Neuronal stem cell (in vitro differentiated cells): ENCODE measurements around the gene APOL2.
"Not testable (repeated sequence)": the region's sequence is repeated elsewhere in the genome, so short reads cannot be mapped to it uniquely, and the experiment has no call there.

ENCODE experiments used
- DNase-seq: peaks from one replicate; pipeline ENCODE4 v3.0.0-alpha.2; 2013; ENCODE audit warnings: low spot score
- H2AFZ ChIP-seq: one replicate; pipeline ENCODE4 v1.6.1; 2013; ENCODE audit warnings: mild to moderate bottlenecking, low read length, inconsistent platforms
- H2AK5ac ChIP-seq: 2 replicates; pipeline ENCODE4 v1.6.1; 2013; ENCODE audit warnings: low read depth, mild to moderate bottlenecking, inconsistent platforms, low read length, moderate library complexity, mixed read lengths
- H2BK120ac ChIP-seq: 2 replicates; pipeline ENCODE4 v1.6.1; 2013; ENCODE audit warnings: low read depth, mild to moderate bottlenecking, inconsistent platforms, low read length, moderate library complexity, mixed read lengths
- H2BK12ac ChIP-seq: one replicate; pipeline ENCODE4 v1.6.1; 2013; ENCODE audit warnings: low read length, inconsistent platforms
- H2BK15ac ChIP-seq: 2 replicates; pipeline ENCODE4 v1.6.1; 2013; ENCODE audit warnings: mild to moderate bottlenecking, low read length, inconsistent platforms, mixed read lengths
- H2BK5ac ChIP-seq: one replicate; pipeline ENCODE4 v1.6.1; 2013; ENCODE audit warnings: inconsistent platforms, mild to moderate bottlenecking, low read length, moderate library complexity
- H3K14ac ChIP-seq: one replicate; pipeline ENCODE4 v1.6.1; 2013; ENCODE audit warnings: low read length, inconsistent platforms
- H3K18ac ChIP-seq: 2 replicates; pipeline ENCODE4 v1.6.1; 2013; ENCODE audit warnings: low read length, inconsistent platforms
- H3K23ac ChIP-seq: 2 replicates; pipeline ENCODE4 v1.6.1; 2013; ENCODE audit warnings: low read depth, mild to moderate bottlenecking, mixed read lengths, low read length, inconsistent platforms; ENCODE audit not compliant: poor library complexity
- H3K27ac ChIP-seq: replicated peaks from 3 replicates; pipeline ENCODE4 v1.5.1; 2013; ENCODE audit warnings: low read length, inconsistent platforms
- H3K27me3 ChIP-seq, 3 experiments: 2 replicates each; pipeline ENCODE4 v1.6.1; 2013; ENCODE audit warnings: low read length in 3 of 3, mild to moderate bottlenecking in 2 of 3, inconsistent platforms in 1 of 3, low read depth in 1 of 3, mixed read lengths in 1 of 3, moderate library complexity in 1 of 3; ENCODE audit not compliant: control insufficient read depth in 3 of 3, insufficient read depth in 3 of 3
- H3K36me3 ChIP-seq, 2 donors: replicated peaks in 1 of 2; 2 replicates each; pipeline ENCODE4 v1.6.1; 2013; ENCODE audit warnings: low read length in 2 of 2; ENCODE audit not compliant: control insufficient read depth in 2 of 2, insufficient read depth in 2 of 2
- H3K4ac ChIP-seq: 2 replicates; pipeline ENCODE4 v1.6.1; 2013; ENCODE audit warnings: inconsistent platforms, mild to moderate bottlenecking, low read length, moderate library complexity
- H3K4me1 ChIP-seq, 2 donors: 1 replicate in 1 of 2; 2 replicates in 1 of 2; pipeline ENCODE4 v1.6.1; 2013; ENCODE audit warnings: low read length in 2 of 2, low read depth in 1 of 2; ENCODE audit not compliant: control insufficient read depth in 2 of 2, insufficient read depth in 1 of 2
- H3K4me2 ChIP-seq: one replicate; pipeline ENCODE4 v1.6.1; 2013; ENCODE audit warnings: mild to moderate bottlenecking, low read length, inconsistent platforms; ENCODE audit not compliant: insufficient read depth, poor library complexity, severe bottlenecking
- H3K4me3 ChIP-seq, 2 donors: 2 replicates each; pipeline ENCODE4 v1.5.1; 2013; ENCODE audit warnings: low read length in 2 of 2, mild to moderate bottlenecking in 2 of 2, inconsistent platforms in 1 of 2, moderate library complexity in 1 of 2
- H3K79me1 ChIP-seq: one replicate; pipeline ENCODE4 v1.6.1; 2013; ENCODE audit warnings: low read depth, mild to moderate bottlenecking, inconsistent platforms, low read length, moderate library complexity
- H3K9ac ChIP-seq: one replicate; pipeline ENCODE4 v1.6.1; 2013; ENCODE audit warnings: mild to moderate bottlenecking, low read depth, low read length, inconsistent platforms; ENCODE audit not compliant: poor library complexity
- H3K9me3 ChIP-seq, 2 donors: replicated peaks in 1 of 2; 2 replicates each; pipeline versions ENCODE3 to v1.6.1; 2013; ENCODE audit warnings: low read length in 2 of 2, mild to moderate bottlenecking in 2 of 2, inconsistent platforms in 1 of 2, low read depth in 1 of 2, mixed read lengths in 1 of 2, moderate library complexity in 1 of 2; ENCODE audit not compliant: control insufficient read depth in 2 of 2, insufficient read depth in 1 of 2
- H4K8ac ChIP-seq: one replicate; pipeline ENCODE4 v1.6.1; 2013; ENCODE audit warnings: low read depth, mild to moderate bottlenecking, inconsistent platforms, low read length, moderate library complexity
- H4K91ac ChIP-seq: one replicate; pipeline ENCODE4 v1.6.1; 2013; ENCODE audit warnings: low read length, low read depth, mild to moderate bottlenecking, inconsistent platforms; ENCODE audit not compliant: poor library complexity
- WGBS, 2 donors: extraction: QIAGEN DNeasy Blood & Tissue Kit; methylation state at CpG; one replicate each; pipeline ENCODE4 v1.1.7; 2013; ENCODE audit warnings: missing lambda C conversion rate in 2 of 2, mixed read lengths in 1 of 2; ENCODE audit not compliant: insufficient read length in 2 of 2, insufficient replicate concordance in 1 of 2; ENCODE audit errors: extremely low coverage in 2 of 2; 5-methylcytosine and 5-hydroxymethylcytosine counted together

APOL2 gene

DNA sequence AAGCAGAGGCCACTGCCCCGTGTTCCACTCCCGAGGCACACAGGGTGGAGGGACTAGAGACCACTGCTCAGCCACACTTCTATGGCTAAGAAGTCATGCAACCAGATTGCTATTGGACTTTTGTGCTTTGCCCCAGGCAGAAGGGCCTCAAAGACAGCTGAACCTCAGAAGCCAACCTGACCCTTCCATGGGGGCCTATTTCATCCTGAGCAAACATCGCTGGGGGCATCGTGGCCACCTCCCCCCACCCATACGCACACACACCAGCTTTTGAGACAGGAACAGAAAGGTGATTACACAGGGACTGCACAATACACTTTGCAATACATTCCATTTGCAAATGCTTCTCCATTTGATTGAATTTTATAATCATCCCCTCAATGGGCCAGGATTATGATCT lies 33.8 kb downstream of the APOL2 start:
- H3K4me3 ChIP-seq, H3K18ac ChIP-seq, H2BK12ac ChIP-seq, H3K27ac ChIP-seq, H3K23ac ChIP-seq, H3K14ac ChIP-seq, DNase-seq, H3K27me3 ChIP-seq, H3K79me1 ChIP-seq, H2BK15ac ChIP-seq, H3K9ac ChIP-seq, H4K91ac ChIP-seq, H3K4ac ChIP-seq, H3K36me3 ChIP-seq, H2BK120ac ChIP-seq, H3K4me1 ChIP-seq, H2AFZ ChIP-seq, H2BK5ac ChIP-seq, H3K4me2 ChIP-seq, H3K9me3 ChIP-seq, H4K8ac ChIP-seq, H2AK5ac ChIP-seq: not testable (repeated sequence)
- no CpG with 5 or more reads among the region's 5 CpGs for WGBS, 2 donors

DNA sequence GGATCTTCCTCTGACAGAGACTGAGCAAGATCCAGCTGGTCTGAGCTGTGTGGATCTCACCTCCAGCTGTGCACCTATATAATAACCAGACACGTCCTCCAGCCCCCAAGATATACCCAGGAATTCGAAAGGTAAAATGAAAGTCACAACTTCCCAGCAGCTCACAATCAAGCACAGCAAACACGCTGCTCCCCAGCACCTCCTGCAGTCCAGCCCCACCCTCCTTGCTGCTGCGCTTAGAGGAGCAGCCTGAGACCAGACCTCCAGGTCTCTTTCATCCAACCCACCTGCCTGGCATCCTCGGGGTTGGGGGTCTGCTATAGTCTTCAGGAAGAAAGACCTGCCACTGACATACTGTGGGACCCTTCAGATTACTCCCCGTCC lies 34.7 kb downstream of the APOL2 start:
- WGBS, 2 donors = no CpG with 5 or more reads among the region's 6 CpGs
- H3K27me3 ChIP-seq = no peaks in the 10 kb centered on the region
- no peak overlapping the region for H3K4me3 ChIP-seq
- no peak overlapping the region for H3K23ac ChIP-seq
- no peaks in the 10 kb centered on the region for H3K9me3 ChIP-seq
- H3K36me3 ChIP-seq = no peaks in the 10 kb centered on the region
- no peak for DNase-seq
- no peak overlapping the region for H2BK12ac ChIP-seq
- no peak overlapping the region for H2AFZ ChIP-seq
- no peaks in the 10 kb centered on the region for H3K79me1 ChIP-seq
- H3K4me2 ChIP-seq = no peak overlapping the region
- no peak overlapping the region for H2BK15ac ChIP-seq
- no peak overlapping the region for H3K9ac ChIP-seq
- no peak overlapping the region for H2BK5ac ChIP-seq
- no peak overlapping the region for H4K8ac ChIP-seq
- H3K27ac ChIP-seq = no peak overlapping the region
- no peak overlapping the region for H2AK5ac ChIP-seq
- H2BK120ac ChIP-seq = no peak overlapping the region
- H3K4ac ChIP-seq = no peak overlapping the region
- H3K4me1 ChIP-seq = peaks cover 6 to 7% of the 10 kb centered on the region in 2 donors
- H4K91ac ChIP-seq = no peak overlapping the region
- H3K14ac ChIP-seq = no peak overlapping the region
- no peak overlapping the region for H3K18ac ChIP-seq

DNA sequence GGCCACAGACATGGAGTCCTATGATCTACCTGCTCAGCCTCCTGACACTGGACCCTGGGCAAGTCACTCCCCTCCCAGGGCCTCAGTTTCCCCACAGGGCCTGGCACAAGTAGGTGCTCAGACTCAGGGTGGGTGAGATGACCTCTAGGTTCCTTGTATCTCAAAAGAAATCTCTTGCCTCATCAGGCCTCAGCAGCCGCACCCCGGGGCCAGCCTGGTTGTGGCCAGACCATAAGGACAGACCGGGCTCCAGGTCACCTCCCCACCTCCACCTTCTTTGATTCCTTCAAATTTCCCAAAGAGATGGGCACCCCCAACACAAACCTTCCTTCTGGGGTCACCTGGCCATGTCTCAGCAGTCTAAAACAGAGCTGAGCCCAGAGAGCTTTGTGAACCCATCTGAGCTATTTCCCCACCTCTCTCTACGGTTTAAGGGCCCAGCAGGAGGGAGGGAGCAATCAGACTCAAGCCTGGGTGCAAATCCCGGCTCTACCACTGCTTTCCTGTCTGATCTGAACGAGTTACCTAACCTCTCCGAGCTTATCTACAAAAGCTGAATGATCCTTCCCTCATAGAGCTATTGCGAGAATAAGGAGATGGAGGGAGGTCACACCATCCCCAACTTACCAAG lies 35.2 kb downstream of the APOL2 start:
- Histone ChIP-seq H3K4ac (no peak overlapping the region), H3K9ac (no peak overlapping the region), H2AFZ (no peak overlapping the region), H3K27me3 (no peaks in the 10 kb centered on the region), H2BK15ac (peak overlapping the region; percentile 54), H4K8ac (no peak overlapping the region), H3K18ac (no peak overlapping the region), H3K4me2 (no peak overlapping the region), H2BK120ac (no peak overlapping the region), H3K4me1 (peaks cover 6 to 9% of the 10 kb centered on the region in 2 donors), H2BK5ac (peak overlapping the region; percentile 35), H2BK12ac (no peak overlapping the region), H3K79me1 (no peaks in the 10 kb centered on the region), H3K36me3 (no peaks in the 10 kb centered on the region), H3K14ac (no peak overlapping the region), H4K91ac (no peak overlapping the region), H2AK5ac (peak overlapping the region; percentile 46), H3K23ac (no peak overlapping the region), H3K9me3 (no peaks in the 10 kb centered on the region), H3K4me3 (no peak overlapping the region), H3K27ac (no peak overlapping the region)
- WGBS, 2 donors = no CpG with 5 or more reads among the region's 8 CpGs
- DNase-seq = no peak

- H3K27ac ChIP-seq, H3K9ac ChIP-seq, H3K18ac ChIP-seq, H3K36me3 ChIP-seq, H3K4me3 ChIP-seq, H3K27me3 ChIP-seq, H3K23ac ChIP-seq, H3K79me1 ChIP-seq, H3K4me2 ChIP-seq, H4K8ac ChIP-seq, H3K14ac ChIP-seq, H2BK120ac ChIP-seq, H2BK12ac ChIP-seq, H2AFZ ChIP-seq, H3K4ac ChIP-seq, H3K9me3 ChIP-seq, H2BK15ac ChIP-seq, H4K91ac ChIP-seq, DNase-seq, H2BK5ac ChIP-seq, H2AK5ac ChIP-seq: not testable (repeated sequence)
- H3K4me1 ChIP-seq = peaks cover 10 to 16% of the 10 kb centered on the region in 2 donors
- no CpG with 5 or more reads among the region's 7 CpGs for WGBS, 2 donors
Observed at GRCh38 chr22:36203441-36203840, 35.9 kb downstream of the APOL2 start.
